ENCODE results near the gene FHIT.

Gene FHIT

DNA sequence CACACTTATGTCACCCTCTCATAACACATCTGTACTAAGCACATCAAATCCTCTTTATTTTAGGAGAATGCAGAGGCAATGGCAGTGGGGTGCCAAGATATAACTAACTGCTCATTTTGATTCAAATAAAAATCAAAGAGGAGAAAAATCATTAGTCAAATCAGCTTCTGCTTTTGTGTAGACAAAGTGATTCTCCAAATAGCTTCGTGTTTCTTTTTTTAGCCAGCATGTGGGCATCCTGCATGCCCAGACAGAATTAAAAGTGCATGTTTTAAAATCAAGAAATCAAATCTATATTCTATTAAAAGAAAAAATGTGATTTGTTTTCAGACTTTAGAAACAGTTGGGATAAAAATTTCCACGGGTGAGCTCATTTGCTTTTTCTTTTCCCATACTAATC lies 1440.1 kb downstream of the FHIT start:
- Histone ChIP-seq H4K20me1 (ENCODE audit: low read depth, low read length) (no peaks in the 10 kb centered on the region), H3K9me3 (ENCODE audit: insufficient read depth, low read length) (no peaks in the 10 kb centered on the region), H3K4me3 (ENCODE audit: insufficient read depth, low read length, poor library complexity, severe bottlenecking) (peak overlapping the region; percentile 6), H3K9ac (ENCODE audit: low read length) (peak overlapping the region; percentile 38), H3K36me3 (ENCODE audit: low read length) (no peaks in the 10 kb centered on the region), H3K4me2 (ENCODE audit: low read depth, low read length, poor library complexity, severe bottlenecking) (peak overlapping the region; percentile 52), H2AFZ (ENCODE audit: low read depth, low read length, severe bottlenecking) (peak overlapping the region; percentile 11), H3F3A (ENCODE audit: insufficient read depth) (no peaks in the 10 kb centered on the region), H3K27ac (ENCODE audit: low read depth, low read length) (peak overlapping the region; percentile 61), H3K79me2 (ENCODE audit: insufficient read depth, low read length) (no peaks in the 10 kb centered on the region), H3K27me3 (ENCODE audit: low read length) (no peaks in the 10 kb centered on the region), H3K9me2 (replicated peaks; ENCODE audit: insufficient read depth, low read length) (no peaks in the 10 kb centered on the region)
- TF ChIP-seq, protein P1, sequence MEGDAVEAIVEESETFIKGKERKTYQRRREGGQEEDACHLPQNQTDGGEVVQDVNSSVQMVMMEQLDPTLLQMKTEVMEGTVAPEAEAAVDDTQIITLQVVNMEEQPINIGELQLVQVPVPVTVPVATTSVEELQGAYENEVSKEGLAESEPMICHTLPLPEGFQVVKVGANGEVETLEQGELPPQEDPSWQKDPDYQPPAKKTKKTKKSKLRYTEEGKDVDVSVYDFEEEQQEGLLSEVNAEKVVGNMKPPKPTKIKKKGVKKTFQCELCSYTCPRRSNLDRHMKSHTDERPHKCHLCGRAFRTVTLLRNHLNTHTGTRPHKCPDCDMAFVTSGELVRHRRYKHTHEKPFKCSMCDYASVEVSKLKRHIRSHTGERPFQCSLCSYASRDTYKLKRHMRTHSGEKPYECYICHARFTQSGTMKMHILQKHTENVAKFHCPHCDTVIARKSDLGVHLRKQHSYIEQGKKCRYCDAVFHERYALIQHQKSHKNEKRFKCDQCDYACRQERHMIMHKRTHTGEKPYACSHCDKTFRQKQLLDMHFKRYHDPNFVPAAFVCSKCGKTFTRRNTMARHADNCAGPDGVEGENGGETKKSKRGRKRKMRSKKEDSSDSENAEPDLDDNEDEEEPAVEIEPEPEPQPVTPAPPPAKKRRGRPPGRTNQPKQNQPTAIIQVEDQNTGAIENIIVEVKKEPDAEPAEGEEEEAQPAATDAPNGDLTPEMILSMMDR (IDR thresholded peaks at IDR 0.05; ENCODE audit: insufficient read depth, low read length, poor library complexity, severe bottlenecking), result no peak
- no peak for TF ChIP-seq EZH2phosphoT487 (conservative IDR thresholded peaks at IDR 0.05; ENCODE audit: low read length)

DNA sequence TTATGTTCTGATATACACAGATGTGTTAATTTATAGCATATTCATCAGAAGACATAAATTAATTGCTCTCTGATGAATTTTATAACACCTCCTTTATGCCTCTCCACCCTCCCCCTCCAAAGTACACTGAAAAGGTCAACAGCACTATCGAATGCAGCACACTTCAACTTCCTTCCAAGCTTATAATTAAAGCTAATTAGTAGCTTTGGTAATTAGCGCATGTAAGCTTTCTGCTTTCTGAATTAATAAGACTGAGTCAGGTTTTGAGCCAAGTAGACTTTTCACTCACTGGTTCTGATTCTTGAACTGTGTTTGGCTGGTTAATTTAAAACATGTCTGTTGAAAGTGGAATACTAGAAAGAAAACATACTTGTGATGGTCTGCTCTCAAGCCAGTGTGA lies 1440.6 kb downstream of the FHIT start:
- Histone ChIP-seq H3K36me3 (ENCODE audit: low read length) (no peaks in the 10 kb centered on the region), H3F3A (ENCODE audit: insufficient read depth) (no peaks in the 10 kb centered on the region), H3K27ac (ENCODE audit: low read depth, low read length) (peak overlapping the region; percentile 61), H3K27me3 (ENCODE audit: low read length) (no peaks in the 10 kb centered on the region), H3K4me3 (ENCODE audit: insufficient read depth, low read length, poor library complexity, severe bottlenecking) (no peak overlapping the region), H3K79me2 (ENCODE audit: insufficient read depth, low read length) (no peaks in the 10 kb centered on the region), H3K9me3 (ENCODE audit: insufficient read depth, low read length) (no peaks in the 10 kb centered on the region), H2AFZ (ENCODE audit: low read depth, low read length, severe bottlenecking) (peak overlapping the region; percentile 11), H3K4me2 (ENCODE audit: low read depth, low read length, poor library complexity, severe bottlenecking) (peak overlapping the region; percentile 52), H3K9me2 (replicated peaks; ENCODE audit: insufficient read depth, low read length) (no peaks in the 10 kb centered on the region), H3K9ac (ENCODE audit: low read length) (peak overlapping the region; percentile 38), H4K20me1 (ENCODE audit: low read depth, low read length) (no peaks in the 10 kb centered on the region)
- TF ChIP-seq, protein P1 (IDR thresholded peaks at IDR 0.05; ENCODE audit: insufficient read depth, low read length, poor library complexity, severe bottlenecking), result no peak
- TF ChIP-seq EZH2phosphoT487 (conservative IDR thresholded peaks at IDR 0.05; ENCODE audit: low read length), result no peak

DNA sequence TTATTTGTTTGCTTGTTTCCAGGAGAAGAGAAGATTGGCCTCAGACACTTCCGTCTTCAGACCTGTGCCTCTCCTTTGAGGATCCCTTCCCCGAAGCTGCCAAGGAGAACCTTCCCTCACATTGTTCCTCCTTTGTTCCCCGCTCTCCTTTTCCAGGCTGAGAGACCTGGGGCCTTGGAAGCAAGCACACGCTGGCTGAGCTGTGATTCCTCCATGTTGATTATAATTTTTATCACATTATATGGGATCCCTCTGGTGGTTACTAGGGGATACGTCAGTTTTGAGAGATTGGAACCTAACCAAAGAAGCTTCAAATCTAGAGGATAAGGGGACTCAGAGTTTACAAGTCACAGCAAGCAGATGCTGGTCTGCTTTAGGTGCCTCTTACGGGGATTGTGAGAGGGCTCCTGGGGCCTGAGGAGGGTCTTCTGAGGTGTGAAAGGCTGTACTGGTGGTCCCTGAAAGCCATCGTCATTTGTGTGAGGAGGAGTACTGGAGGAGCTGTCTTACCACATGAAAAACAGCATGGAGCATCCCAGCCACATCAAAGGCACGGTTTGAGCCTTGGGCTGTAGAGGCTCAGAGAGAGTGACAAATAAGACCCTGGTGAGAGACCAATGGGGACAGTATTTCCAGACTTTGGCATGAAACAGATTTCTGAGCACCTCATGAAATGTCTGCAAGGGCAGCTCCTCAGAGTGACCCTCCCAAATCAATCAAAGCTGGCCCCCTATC lies 1441.4 kb downstream of the FHIT start:
- Histone ChIP-seq H2AFZ (ENCODE audit: low read depth, low read length, severe bottlenecking) (peak overlapping the region; percentile 39), H3K79me2 (ENCODE audit: insufficient read depth, low read length) (no peaks in the 10 kb centered on the region)

More for the DNA sequence above, 1441.4 kb downstream of the FHIT start:
- Histone ChIP-seq H3K36me3 (ENCODE audit: low read length) (no peaks in the 10 kb centered on the region), H4K20me1 (ENCODE audit: low read depth, low read length) (no peaks in the 10 kb centered on the region), H3K27ac (ENCODE audit: low read depth, low read length) (peak overlapping the region; percentile 61), H3K9ac (ENCODE audit: low read length) (peak overlapping the region; percentile 38; the same call in 1 of the 2 replicates), H3K4me3 (ENCODE audit: insufficient read depth, low read length, poor library complexity, severe bottlenecking) (no peak overlapping the region), H3K9me3 (ENCODE audit: insufficient read depth, low read length) (no peaks in the 10 kb centered on the region), H3K9me2 (replicated peaks; ENCODE audit: insufficient read depth, low read length) (no peaks in the 10 kb centered on the region), H3K27me3 (ENCODE audit: low read length) (no peaks in the 10 kb centered on the region), H3F3A (ENCODE audit: insufficient read depth) (no peaks in the 10 kb centered on the region), H3K4me2 (ENCODE audit: low read depth, low read length, poor library complexity, severe bottlenecking) (peak overlapping the region; percentile 52)
- TF ChIP-seq, protein P1 (IDR thresholded peaks at IDR 0.05; ENCODE audit: insufficient read depth, low read length, poor library complexity, severe bottlenecking), result no peak
- no peak for TF ChIP-seq EZH2phosphoT487 (conservative IDR thresholded peaks at IDR 0.05; ENCODE audit: low read length)
